MM.1S (cell line): ENCODE data around the gene IQGAP2.

Experiments used
- DNase-seq: peaks from one replicate; pipeline ENCODE4 v3.0.0-alpha.2; 2015
- H2AFZ ChIP-seq: fragments of 300-600 bp; sonication (generic); 2 replicates; pipeline ENCODE4 v1.6.0; 2016; ENCODE audit warnings: antibody characterized with exemption, low read length
- H3F3A ChIP-seq: fragments of 300-600 bp; sonication (generic); 2 replicates; pipeline ENCODE4 v1.6.1; 2016; ENCODE audit warnings: mild to moderate bottlenecking, antibody characterized with exemption, low read length, moderate library complexity, mixed read lengths; ENCODE audit not compliant: insufficient read depth
- H3K27ac ChIP-seq: fragments of 300-600 bp; sonication (generic); 2 replicates; pipeline ENCODE4 v1.5.1; 2016; ENCODE audit warnings: mild to moderate bottlenecking, low read length
- H3K27me3 ChIP-seq: fragments of 300-600 bp; sonication (generic); replicated peaks from 2 replicates; pipeline ENCODE4 v1.6.0; 2016; ENCODE audit warnings: low read length; ENCODE audit not compliant: insufficient read depth
- H3K36me3 ChIP-seq: fragments of 300-600 bp; sonication (generic); replicated peaks from 2 replicates; pipeline ENCODE4 v1.6.1; 2016; ENCODE audit warnings: mild to moderate bottlenecking, low read length, mixed read lengths; ENCODE audit not compliant: insufficient read depth
- H3K4me1 ChIP-seq: fragments of 300-600 bp; sonication (generic); 2 replicates; pipeline ENCODE4 v1.6.1; 2016; ENCODE audit warnings: low read length, mixed read lengths
- H3K4me2 ChIP-seq: fragments of 300-600 bp; sonication (generic); 2 replicates; pipeline ENCODE4 v1.6.0; 2016; ENCODE audit warnings: low read depth, low read length
- H3K4me3 ChIP-seq: fragments of 300-600 bp; sonication (generic); 2 replicates; pipeline ENCODE4 v1.5.1; 2016; ENCODE audit warnings: low read length, mixed read lengths
- H3K79me2 ChIP-seq: fragments of 300-600 bp; sonication (generic); 2 replicates; pipeline ENCODE4 v1.6.1; 2016; ENCODE audit warnings: mixed run types, low read length, mixed read lengths
- H3K9ac ChIP-seq: fragments of 300-600 bp; sonication (generic); 2 replicates; pipeline ENCODE4 v1.6.1; 2016; ENCODE audit warnings: low read length, mixed read lengths
- H3K9me2 ChIP-seq: fragments of 300-600 bp; sonication (generic); replicated peaks from 2 replicates; pipeline ENCODE4 v1.6.1; 2016; ENCODE audit warnings: mild to moderate bottlenecking, low read length, mixed read lengths; ENCODE audit not compliant: insufficient read depth
- H3K9me3 ChIP-seq: fragments of 300-600 bp; sonication (generic); replicated peaks from 2 replicates; pipeline ENCODE4 v1.6.1; 2016; ENCODE audit warnings: mild to moderate bottlenecking, low read length, mixed read lengths; ENCODE audit not compliant: insufficient read depth
- H4K20me1 ChIP-seq: fragments of 300-600 bp; sonication (generic); 2 replicates; pipeline ENCODE4 v1.6.1; 2016; ENCODE audit warnings: mild to moderate bottlenecking, low read length, moderate library complexity, mixed read lengths; ENCODE audit not compliant: insufficient read depth
- EZH2 ChIP-seq: fragments of 300-600 bp; sonication (generic); optimal IDR thresholded peaks from 2 replicates; pipeline ENCODE3; 2017; ENCODE audit warnings: low read depth, mild to moderate bottlenecking, antibody characterized with exemption, low read length, mixed read lengths
- EZH2phosphoT487 ChIP-seq: fragments of 300-600 bp; sonication (generic); IDR thresholded peaks from 2 replicates; pipeline ENCODE4 v1.6.1; 2018; ENCODE audit warnings: antibody characterized with exemption, low read length
- TF ChIP-seq, protein P1 (sequence below): fragments of 300-600 bp; sonication (generic); IDR thresholded peaks from 2 replicates; pipeline ENCODE4 v1.5.1; 2016; ENCODE audit warnings: antibody characterized with exemption, low read length, mixed read lengths

IQGAP2 gene

GRCh38 chr5:76720988-76721569 lies 318.0 kb downstream of the IQGAP2 start:
- Histone ChIP-seq H3K27me3 (no peaks in the 10 kb centered on the region), H3K4me1 (peaks cover 17% of the 10 kb centered on the region), H3F3A (peaks cover 9% of the 10 kb centered on the region), H3K9me2 (no peaks in the 10 kb centered on the region), H3K79me2 (no peaks in the 10 kb centered on the region), H3K4me3 (peak overlapping the region; percentile 40; the same call in 1 of the 2 replicates), H3K9ac (peak overlapping the region; percentile 48), H3K36me3 (no peaks in the 10 kb centered on the region), H4K20me1 (no peaks in the 10 kb centered on the region), H3K4me2 (peak overlapping the region; percentile 76), H2AFZ (peak overlapping the region; percentile 39), H3K9me3 (no peaks in the 10 kb centered on the region), H3K27ac (peak overlapping the region; percentile 71; the same call in 1 of the 2 replicates)
- peak; percentile 57 for DNase-seq
- TF ChIP-seq EZH2 (no peak), EZH2phosphoT487 (no peak)
- TF ChIP-seq, protein P1, sequence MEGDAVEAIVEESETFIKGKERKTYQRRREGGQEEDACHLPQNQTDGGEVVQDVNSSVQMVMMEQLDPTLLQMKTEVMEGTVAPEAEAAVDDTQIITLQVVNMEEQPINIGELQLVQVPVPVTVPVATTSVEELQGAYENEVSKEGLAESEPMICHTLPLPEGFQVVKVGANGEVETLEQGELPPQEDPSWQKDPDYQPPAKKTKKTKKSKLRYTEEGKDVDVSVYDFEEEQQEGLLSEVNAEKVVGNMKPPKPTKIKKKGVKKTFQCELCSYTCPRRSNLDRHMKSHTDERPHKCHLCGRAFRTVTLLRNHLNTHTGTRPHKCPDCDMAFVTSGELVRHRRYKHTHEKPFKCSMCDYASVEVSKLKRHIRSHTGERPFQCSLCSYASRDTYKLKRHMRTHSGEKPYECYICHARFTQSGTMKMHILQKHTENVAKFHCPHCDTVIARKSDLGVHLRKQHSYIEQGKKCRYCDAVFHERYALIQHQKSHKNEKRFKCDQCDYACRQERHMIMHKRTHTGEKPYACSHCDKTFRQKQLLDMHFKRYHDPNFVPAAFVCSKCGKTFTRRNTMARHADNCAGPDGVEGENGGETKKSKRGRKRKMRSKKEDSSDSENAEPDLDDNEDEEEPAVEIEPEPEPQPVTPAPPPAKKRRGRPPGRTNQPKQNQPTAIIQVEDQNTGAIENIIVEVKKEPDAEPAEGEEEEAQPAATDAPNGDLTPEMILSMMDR = no peak

DNA sequence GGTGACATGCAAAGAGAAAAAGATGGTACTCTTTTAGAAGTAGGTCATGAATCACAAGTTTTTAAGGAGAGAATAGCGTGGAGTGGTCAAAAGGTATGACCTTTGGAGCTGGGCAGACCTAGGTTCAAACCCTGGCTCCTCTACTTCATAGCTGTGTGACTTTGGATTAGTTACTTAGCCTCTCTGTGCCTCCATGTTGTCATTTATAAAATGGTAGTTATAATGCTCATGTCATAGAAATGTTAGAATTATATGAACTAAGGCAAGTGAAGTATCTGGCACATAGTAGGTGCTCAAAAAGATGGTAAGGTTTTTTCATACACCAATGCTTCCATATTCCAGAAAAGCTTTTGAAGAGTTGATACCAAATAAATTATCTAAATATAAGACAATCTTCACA lies 320.2 kb downstream of the IQGAP2 start:
- DNase-seq = no peak
- no peaks in the 10 kb centered on the region for H4K20me1 ChIP-seq

DNA sequence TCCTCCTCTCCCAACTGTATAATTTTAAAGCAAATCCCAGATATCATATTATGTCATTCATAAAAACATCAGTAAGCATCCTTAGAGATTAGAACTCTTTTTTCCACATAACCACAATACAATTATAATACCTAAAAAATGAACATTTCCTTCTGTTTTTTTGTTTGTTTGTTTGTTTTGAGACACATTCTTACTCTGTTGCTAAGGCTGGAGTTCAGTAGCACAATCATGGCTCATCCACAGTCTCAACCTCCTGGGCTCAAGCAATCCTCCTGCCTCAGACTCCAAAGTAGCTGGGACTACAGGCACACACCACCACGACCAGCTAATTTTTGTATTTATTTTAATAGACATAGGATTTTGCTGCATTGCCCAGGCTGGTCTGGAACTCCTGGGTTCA lies 320.8 kb downstream of the IQGAP2 start:
- no peaks in the 10 kb centered on the region for H3K9me3 ChIP-seq
- no peak overlapping the region for H3K4me3 ChIP-seq

More for the DNA sequence above, 320.2 kb downstream of the IQGAP2 start:
- H3K36me3 ChIP-seq = no peaks in the 10 kb centered on the region
- H3K4me2 ChIP-seq = no peak overlapping the region
- H3K4me3 ChIP-seq = no peak overlapping the region
- no peaks in the 10 kb centered on the region for H3K27me3 ChIP-seq
- peaks cover 17% of the 10 kb centered on the region for H3K4me1 ChIP-seq
- TF ChIP-seq, protein P1 = no peak
- no peak for TF ChIP-seq EZH2
- no peak for TF ChIP-seq EZH2phosphoT487
- no peaks in the 10 kb centered on the region for H3K9me2 ChIP-seq
- H3K79me2 ChIP-seq = no peaks in the 10 kb centered on the region
- peaks cover 9% of the 10 kb centered on the region for H3F3A ChIP-seq
- no peaks in the 10 kb centered on the region for H3K9me3 ChIP-seq
- H2AFZ ChIP-seq = no peak overlapping the region
- no peak overlapping the region for H3K27ac ChIP-seq
- no peak overlapping the region for H3K9ac ChIP-seq

More for the DNA sequence above, 320.8 kb downstream of the IQGAP2 start:
- no peaks in the 10 kb centered on the region for H3K9me2 ChIP-seq
- H3K27me3 ChIP-seq = no peaks in the 10 kb centered on the region
- H3K27ac ChIP-seq = no peak overlapping the region
- H3K79me2 ChIP-seq = no peaks in the 10 kb centered on the region
- H2AFZ ChIP-seq = no peak overlapping the region
- TF ChIP-seq EZH2phosphoT487 (no peak), EZH2 (no peak)
- TF ChIP-seq, protein P1 = no peak
- H3K4me1 ChIP-seq = peaks cover 17% of the 10 kb centered on the region
- H3F3A ChIP-seq = peaks cover 9% of the 10 kb centered on the region
- no peaks in the 10 kb centered on the region for H3K36me3 ChIP-seq
- no peak for DNase-seq
- H4K20me1 ChIP-seq = no peaks in the 10 kb centered on the region
- no peak overlapping the region for H3K9ac ChIP-seq
- H3K4me2 ChIP-seq = no peak overlapping the region
